PC-3 (cell line): ENCODE measurements around the gene DCAF6. TPM values are rescaled to one million over a fixed set of nuclear protein-coding genes. Genes with fewer than 3 reads are reported as not detected.
"Not testable (repeated sequence)": the region's sequence is repeated elsewhere in the genome, so short reads cannot be mapped to it uniquely, and the experiment has no call there.

Experiments
- ATAC-seq: fragments of 200-7000 bp; cut with Tn5 transposase; 2 replicates; pipeline ENCODE4 v1.9.1; 2020; ENCODE audit warnings: mild to moderate bottlenecking, moderate library complexity
- BruUV-seq: library from RNA; stranded (reverse); fragments of 400-500 nt; replicated peaks from 2 replicates; lab custom pipeline; 2021; lab: Mats Ljungman, UMichigan
- CTCF ChIA-PET: fragments of 300-600 bp; sonication (Branson Sonifier 250); formaldehyde crosslinking; loops from one replicate; lab custom pipeline; 2022; ENCODE audit warnings: antibody characterized with exemption; lab: Charles Lee
- POLR2A ChIA-PET: fragments of 300-600 bp; sonication (Branson Sonifier 250); formaldehyde crosslinking; loops from one replicate; lab custom pipeline; 2022; ENCODE audit warnings: antibody characterized with exemption; ENCODE audit not compliant: unreplicated experiment; lab: Charles Lee
- DNase-seq: peaks from one replicate; pipeline ENCODE4 v3.0.0-alpha.2; 2015
- H2AFZ ChIP-seq: fragments of 300-600 bp; sonication (generic); 2 replicates; pipeline ENCODE4 v1.6.0; 2016; ENCODE audit warnings: antibody characterized with exemption, low read length
- H3F3A ChIP-seq: fragments of 300-600 bp; sonication (generic); one replicate; pipeline ENCODE4 v1.6.0; 2017; ENCODE audit warnings: antibody characterized with exemption, low read length, control low read depth, mild to moderate bottlenecking; ENCODE audit not compliant: unreplicated experiment
- H3K27ac ChIP-seq: fragments of 300-600 bp; sonication (generic); 2 replicates; pipeline ENCODE4 v1.5.1; 2016; ENCODE audit warnings: mild to moderate bottlenecking, low read length
- H3K27me3 ChIP-seq: fragments of 300-600 bp; sonication (generic); 2 replicates; pipeline ENCODE4 v1.6.1; 2016; ENCODE audit warnings: low read length, mixed read lengths
- H3K36me3 ChIP-seq: fragments of 300-600 bp; sonication (generic); 2 replicates; pipeline ENCODE4 v1.6.1; 2016; ENCODE audit warnings: low read depth, mixed run types, low read length, mixed read lengths
- H3K4me1 ChIP-seq: fragments of 300-600 bp; sonication (generic); 2 replicates; pipeline ENCODE4 v1.5.1; 2016; ENCODE audit warnings: low read length; ENCODE audit not compliant: insufficient read depth
- H3K4me2 ChIP-seq: fragments of 300-600 bp; sonication (generic); 2 replicates; pipeline ENCODE4 v1.6.0; 2016; ENCODE audit warnings: low read length
- H3K4me3 ChIP-seq: fragments of 300-600 bp; sonication (generic); 2 replicates; pipeline ENCODE4 v1.5.1; 2016; ENCODE audit warnings: mild to moderate bottlenecking, low read length, mixed read lengths
- H3K79me2 ChIP-seq: fragments of 300-600 bp; sonication (generic); 2 replicates; pipeline ENCODE4 v1.6.1; 2017; ENCODE audit warnings: low read length, mixed read lengths
- H3K9ac ChIP-seq: fragments of 300-600 bp; sonication (generic); 2 replicates; pipeline ENCODE4 v1.6.0; 2016; ENCODE audit warnings: mild to moderate bottlenecking, low read length
- H3K9me2 ChIP-seq: fragments of 300-600 bp; sonication (generic); replicated peaks from 2 replicates; pipeline ENCODE4 v1.6.1; 2016; ENCODE audit warnings: mixed run types, low read length, mixed read lengths
- H3K9me3 ChIP-seq: fragments of 300-600 bp; sonication (generic); 2 replicates; pipeline ENCODE4 v1.6.1; 2016; ENCODE audit warnings: low read length, mixed read lengths
- H4K20me1 ChIP-seq: fragments of 300-600 bp; sonication (generic); 2 replicates; pipeline ENCODE4 v1.6.1; 2016; ENCODE audit warnings: low read length, mixed read lengths
- EZH2 ChIP-seq: fragments of 300-600 bp; sonication (generic); IDR thresholded peaks from one replicate; pipeline ENCODE4 v1.6.1; 2017; ENCODE audit warnings: antibody characterized with exemption, mild to moderate bottlenecking, low read length; ENCODE audit not compliant: unreplicated experiment
- EZH2phosphoT487 ChIP-seq: fragments of 300-600 bp; sonication (generic); IDR thresholded peaks from 2 replicates; pipeline ENCODE4 v1.6.1; 2018; ENCODE audit warnings: mild to moderate bottlenecking, antibody characterized with exemption, low read length, borderline replicate concordance
- intact Hi-C: fragments of 100-400 bp; cut with micrococcal nuclease; formaldehyde crosslinking; loops from 2 replicates; pipeline ENCODE4 v1.9.0; 2023
- total RNA-seq: library from RNA; depleted of rRNA; stranded (reverse); fragments of >200 nt; gene quantifications from 2 replicates; pipeline ENCODE4 v1.2.3, GENCODE V29; 2014
- TF ChIP-seq, protein P1 (sequence below): fragments of 300-600 bp; sonication (generic); conservative IDR thresholded peaks from 2 replicates; pipeline ENCODE4 v1.5.1; 2017; ENCODE audit warnings: antibody characterized with exemption, low read depth, mild to moderate bottlenecking, low read length

DCAF6 gene
- total RNA-seq, 1 experiment from 2014 or later = 29.1 TPM

DNA sequence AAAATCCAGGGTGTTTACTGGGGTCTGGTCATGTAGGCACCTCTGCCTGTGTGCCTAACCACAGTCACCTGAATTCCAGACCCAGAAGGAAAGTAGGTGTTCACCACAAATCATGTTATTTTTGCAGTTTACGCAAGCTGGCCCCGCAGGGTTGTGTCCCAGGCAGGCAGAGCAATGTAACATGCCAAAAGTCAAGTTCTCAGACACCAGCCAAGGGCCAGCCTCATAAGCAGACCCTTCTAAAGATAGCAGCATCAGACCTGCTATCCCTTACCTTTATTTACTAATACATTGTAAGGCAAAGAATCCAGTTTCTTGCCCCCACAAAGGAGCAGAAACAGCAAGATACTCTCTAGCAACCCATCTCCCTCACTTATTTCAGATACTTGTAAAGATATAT lies 117.2 kb downstream of the DCAF6 start:
- Histone ChIP-seq H2AFZ (no peak overlapping the region), H3K9me2 (no peaks in the 10 kb centered on the region), H3K4me3 (no peak overlapping the region), H3F3A (no peaks in the 10 kb centered on the region), H3K4me1 (peaks cover 7% of the 10 kb centered on the region), H3K27me3 (no peaks in the 10 kb centered on the region), H3K9ac (no peak overlapping the region), H3K79me2 (no peaks in the 10 kb centered on the region), H4K20me1 (no peaks in the 10 kb centered on the region), H3K9me3 (no peaks in the 10 kb centered on the region), H3K36me3 (no peaks in the 10 kb centered on the region), H3K27ac (no peak overlapping the region), H3K4me2 (no peak overlapping the region)
- BruUV-seq = no TSS peak
- ChIA-PET POLR2A (no interaction called here), CTCF (no interaction called here)
- intact Hi-C loops = no loop called here
- ATAC-seq (no peak), DNase-seq (no peak)
- no peak for TF ChIP-seq EZH2
- TF ChIP-seq, protein P1, sequence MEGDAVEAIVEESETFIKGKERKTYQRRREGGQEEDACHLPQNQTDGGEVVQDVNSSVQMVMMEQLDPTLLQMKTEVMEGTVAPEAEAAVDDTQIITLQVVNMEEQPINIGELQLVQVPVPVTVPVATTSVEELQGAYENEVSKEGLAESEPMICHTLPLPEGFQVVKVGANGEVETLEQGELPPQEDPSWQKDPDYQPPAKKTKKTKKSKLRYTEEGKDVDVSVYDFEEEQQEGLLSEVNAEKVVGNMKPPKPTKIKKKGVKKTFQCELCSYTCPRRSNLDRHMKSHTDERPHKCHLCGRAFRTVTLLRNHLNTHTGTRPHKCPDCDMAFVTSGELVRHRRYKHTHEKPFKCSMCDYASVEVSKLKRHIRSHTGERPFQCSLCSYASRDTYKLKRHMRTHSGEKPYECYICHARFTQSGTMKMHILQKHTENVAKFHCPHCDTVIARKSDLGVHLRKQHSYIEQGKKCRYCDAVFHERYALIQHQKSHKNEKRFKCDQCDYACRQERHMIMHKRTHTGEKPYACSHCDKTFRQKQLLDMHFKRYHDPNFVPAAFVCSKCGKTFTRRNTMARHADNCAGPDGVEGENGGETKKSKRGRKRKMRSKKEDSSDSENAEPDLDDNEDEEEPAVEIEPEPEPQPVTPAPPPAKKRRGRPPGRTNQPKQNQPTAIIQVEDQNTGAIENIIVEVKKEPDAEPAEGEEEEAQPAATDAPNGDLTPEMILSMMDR = no peak
- no peak for TF ChIP-seq EZH2phosphoT487

DNA sequence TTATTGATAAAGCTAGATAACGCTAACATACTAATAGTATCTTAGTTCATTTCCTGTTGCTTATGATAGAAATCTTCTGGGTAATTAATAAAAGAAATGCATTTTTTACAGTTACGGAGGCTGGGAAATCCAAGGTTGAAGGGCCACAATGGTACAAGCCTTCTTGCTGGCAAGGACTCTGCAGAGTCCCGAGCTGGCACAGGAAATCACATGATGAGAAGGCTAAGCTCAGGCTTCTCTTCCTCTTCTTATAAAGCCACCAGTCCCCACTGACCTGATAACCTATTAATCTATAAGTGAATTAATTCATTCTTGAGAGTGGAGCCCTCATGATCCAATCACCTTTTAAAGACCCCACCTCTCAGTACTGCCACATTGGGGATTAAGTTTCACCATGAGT lies 117.6 kb downstream of the DCAF6 start:
- Histone ChIP-seq H3K27ac (no peak overlapping the region), H3K79me2 (no peaks in the 10 kb centered on the region), H3K4me1 (peaks cover 7% of the 10 kb centered on the region), H3K27me3 (no peaks in the 10 kb centered on the region), H3K4me3 (no peak overlapping the region), H3F3A (no peaks in the 10 kb centered on the region), H4K20me1 (no peaks in the 10 kb centered on the region), H2AFZ (no peak overlapping the region), H3K36me3 (no peaks in the 10 kb centered on the region), H3K9me3 (no peaks in the 10 kb centered on the region), H3K9ac (no peak overlapping the region), H3K4me2 (no peak overlapping the region), H3K9me2 (no peaks in the 10 kb centered on the region)
- ATAC-seq (no peak), DNase-seq (no peak)
- POLR2A ChIA-PET = no interaction called here
- TF ChIP-seq, protein P1 = no peak
- TF ChIP-seq EZH2phosphoT487 (no peak), EZH2 (no peak)
- CTCF ChIA-PET = no interaction called here
- intact Hi-C loops = no loop called here
- BruUV-seq = no TSS peak

- H3K27me3 ChIP-seq, DNase-seq, H3K9me3 ChIP-seq, H3K79me2 ChIP-seq, H2AFZ ChIP-seq, H4K20me1 ChIP-seq, H3K9ac ChIP-seq, H3K9me2 ChIP-seq, H3K4me1 ChIP-seq, H3F3A ChIP-seq, intact Hi-C loops, H3K36me3 ChIP-seq, POLR2A ChIA-PET, ATAC-seq, BruUV-seq, H3K27ac ChIP-seq, CTCF ChIA-PET, H3K4me2 ChIP-seq, H3K4me3 ChIP-seq: not testable (repeated sequence)
These were observed 119.7 kb downstream of the DCAF6 start for GRCh38 chr1:168056152-168056551.
